HepG2 (cell line): ENCODE results near the gene SLC11A1. TPM values are rescaled to one million over a fixed set of nuclear protein-coding genes. Genes with fewer than 3 reads are reported as not detected.
A peak's percentile ranks its signal among the peaks of the same experiment; 100 is the strongest.

Experiments
- NFAT5 ChIP-seq: sonication (generic); formaldehyde crosslinking; IDR thresholded peaks from 2 replicates; pipeline ENCODE4 v1.4.0; 2020; ENCODE audit warnings: missing genetic modification reagents
- NR2F6 ChIP-seq, 2 experiments: IDR thresholded peaks; 2 replicates each; pipeline ENCODE4 v1.6.1; 2016; ENCODE audit warnings: antibody characterized with exemption in 1 of 2, mild to moderate bottlenecking in 1 of 2
- ZMAT3 ChIP-seq: sonication (generic); formaldehyde crosslinking; conservative IDR thresholded peaks from 2 replicates; pipeline ENCODE4 v1.7.0; 2021; ENCODE audit warnings: missing genetic modification reagents
- ZNF280D ChIP-seq: sonication (generic); formaldehyde crosslinking; IDR thresholded peaks from 2 replicates; pipeline ENCODE4 v1.5.1; 2020; ENCODE audit warnings: mild to moderate bottlenecking, missing genetic modification reagents
- ZNF343 ChIP-seq: sonication (generic); formaldehyde crosslinking; IDR thresholded peaks from 2 replicates; pipeline ENCODE4 v1.4.0; 2020; ENCODE audit warnings: mild to moderate bottlenecking, missing genetic modification reagents
- ZNF816 ChIP-seq: sonication (generic); formaldehyde crosslinking; IDR thresholded peaks from 2 replicates; pipeline ENCODE4 v1.8.0; 2022; ENCODE audit warnings: missing genetic modification reagents, mild to moderate bottlenecking, borderline replicate concordance
- ZSCAN30 ChIP-seq: sonication (generic); formaldehyde crosslinking; IDR thresholded peaks from 2 replicates; pipeline ENCODE4 v1.5.0; 2020; ENCODE audit warnings: mild to moderate bottlenecking, missing genetic modification reagents
- polyA plus RNA-seq, 8 experiments: library from polyadenylated mRNA; depleted of rRNA in 3 of 8; stranded (reverse) in 7 of 8; unstranded in 1 of 8; fragments of >200 nt; fragmentation: Illumina TruSeq in 4 of 8; extraction: Trizol in 4 of 8; gene quantifications; 2 replicates each; pipeline versions ENCODE4 v1.2.1 to v1.2.3, GENCODE V29; 2011 to 2016; ENCODE audit warnings: low read depth in 4 of 8, missing spikeins in 1 of 8, mixed read lengths in 1 of 8; ENCODE audit not compliant: insufficient read depth in 1 of 8
- total RNA-seq, 5 experiments: library from RNA; depleted of rRNA; stranded (reverse); fragments of >200 nt; fragmentation: Illumina TruSeq; extraction: Trizol; gene quantifications; 2 replicates each; pipeline ENCODE4 v1.2.3, GENCODE V29; 2016; ENCODE audit warnings: low read depth in 1 of 5
- TF ChIP-seq, protein P1 (sequence below): sonication (generic); formaldehyde crosslinking; IDR thresholded peaks from 2 replicates; pipeline ENCODE4 v1.8.0; 2022; ENCODE audit warnings: mild to moderate bottlenecking, missing genetic modification reagents
- TF ChIP-seq, protein P2 (sequence below): sonication (generic); formaldehyde crosslinking; IDR thresholded peaks from 2 replicates; pipeline ENCODE4 v1.4.0; 2020; ENCODE audit warnings: mild to moderate bottlenecking, missing genetic modification reagents, borderline replicate concordance

The SLC11A1 gene
- total and polyA plus RNA-seq, 2 of the 13 experiments (the other 11 are each of a cell fraction or from before 2014, with no cell fraction given): 0.33 to 2.3 TPM

GRCh38 chr2:218405086-218405745 lies 23.1 kb downstream of the SLC11A1 start (continued):
- TF ChIP-seq, protein P1, sequence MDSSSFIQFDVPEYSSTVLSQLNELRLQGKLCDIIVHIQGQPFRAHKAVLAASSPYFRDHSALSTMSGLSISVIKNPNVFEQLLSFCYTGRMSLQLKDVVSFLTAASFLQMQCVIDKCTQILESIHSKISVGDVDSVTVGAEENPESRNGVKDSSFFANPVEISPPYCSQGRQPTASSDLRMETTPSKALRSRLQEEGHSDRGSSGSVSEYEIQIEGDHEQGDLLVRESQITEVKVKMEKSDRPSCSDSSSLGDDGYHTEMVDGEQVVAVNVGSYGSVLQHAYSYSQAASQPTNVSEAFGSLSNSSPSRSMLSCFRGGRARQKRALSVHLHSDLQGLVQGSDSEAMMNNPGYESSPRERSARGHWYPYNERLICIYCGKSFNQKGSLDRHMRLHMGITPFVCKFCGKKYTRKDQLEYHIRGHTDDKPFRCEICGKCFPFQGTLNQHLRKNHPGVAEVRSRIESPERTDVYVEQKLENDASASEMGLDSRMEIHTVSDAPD (CRISPR knock-in tag): 0 out of 2 replicates have a peak, but pooled peaks have one; percentile 6
- TF ChIP-seq NR2F6 (IDR thresholded peaks at IDR 0.05) (peak; percentile 85; the same call in 1 of the 2 replicates), NR2F6 (CRISPR knock-in tag; IDR thresholded peaks at IDR 0.05) (peak; percentile 85; the same call in 1 of the 2 replicates), ZNF343 (CRISPR knock-in tag) (peak; percentile 70; the same call in 1 of the 2 replicates), ZSCAN30 (CRISPR knock-in tag) (0 out of 2 replicates have a peak, but pooled peaks have one; percentile 87), ZNF816 (CRISPR knock-in tag) (0 out of 2 replicates have a peak, but pooled peaks have one; percentile 2), ZMAT3 (CRISPR knock-in tag) (0 out of 2 replicates have a peak, but pooled peaks have one; percentile 21), ZNF280D (CRISPR knock-in tag) (peak; percentile 21; the same call in 1 of the 2 replicates), NFAT5 (no peak)
- TF ChIP-seq, protein P2, sequence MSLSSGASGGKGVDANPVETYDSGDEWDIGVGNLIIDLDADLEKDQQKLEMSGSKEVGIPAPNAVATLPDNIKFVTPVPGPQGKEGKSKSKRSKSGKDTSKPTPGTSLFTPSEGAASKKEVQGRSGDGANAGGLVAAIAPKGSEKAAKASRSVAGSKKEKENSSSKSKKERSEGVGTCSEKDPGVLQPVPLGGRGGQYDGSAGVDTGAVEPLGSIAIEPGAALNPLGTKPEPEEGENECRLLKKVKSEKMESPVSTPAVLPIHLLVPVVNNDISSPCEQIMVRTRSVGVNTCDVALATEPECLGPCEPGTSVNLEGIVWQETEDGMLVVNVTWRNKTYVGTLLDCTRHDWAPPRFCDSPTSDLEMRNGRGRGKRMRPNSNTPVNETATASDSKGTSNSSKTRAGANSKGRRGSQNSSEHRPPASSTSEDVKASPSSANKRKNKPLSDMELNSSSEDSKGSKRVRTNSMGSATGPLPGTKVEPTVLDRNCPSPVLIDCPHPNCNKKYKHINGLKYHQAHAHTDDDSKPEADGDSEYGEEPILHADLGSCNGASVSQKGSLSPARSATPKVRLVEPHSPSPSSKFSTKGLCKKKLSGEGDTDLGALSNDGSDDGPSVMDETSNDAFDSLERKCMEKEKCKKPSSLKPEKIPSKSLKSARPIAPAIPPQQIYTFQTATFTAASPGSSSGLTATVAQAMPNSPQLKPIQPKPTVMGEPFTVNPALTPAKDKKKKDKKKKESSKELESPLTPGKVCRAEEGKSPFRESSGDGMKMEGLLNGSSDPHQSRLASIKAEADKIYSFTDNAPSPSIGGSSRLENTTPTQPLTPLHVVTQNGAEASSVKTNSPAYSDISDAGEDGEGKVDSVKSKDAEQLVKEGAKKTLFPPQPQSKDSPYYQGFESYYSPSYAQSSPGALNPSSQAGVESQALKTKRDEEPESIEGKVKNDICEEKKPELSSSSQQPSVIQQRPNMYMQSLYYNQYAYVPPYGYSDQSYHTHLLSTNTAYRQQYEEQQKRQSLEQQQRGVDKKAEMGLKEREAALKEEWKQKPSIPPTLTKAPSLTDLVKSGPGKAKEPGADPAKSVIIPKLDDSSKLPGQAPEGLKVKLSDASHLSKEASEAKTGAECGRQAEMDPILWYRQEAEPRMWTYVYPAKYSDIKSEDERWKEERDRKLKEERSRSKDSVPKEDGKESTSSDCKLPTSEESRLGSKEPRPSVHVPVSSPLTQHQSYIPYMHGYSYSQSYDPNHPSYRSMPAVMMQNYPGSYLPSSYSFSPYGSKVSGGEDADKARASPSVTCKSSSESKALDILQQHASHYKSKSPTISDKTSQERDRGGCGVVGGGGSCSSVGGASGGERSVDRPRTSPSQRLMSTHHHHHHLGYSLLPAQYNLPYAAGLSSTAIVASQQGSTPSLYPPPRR (CRISPR knock-in tag): 0 out of 2 replicates have a peak, but pooled peaks have one; percentile 16
